Effector CD8-positive, alpha-beta T cell (primary cell): Measurements from ENCODE around the gene WWP2.
A peak's percentile ranks its signal among the peaks of the same experiment; 100 is the strongest.

Experiments used
- DNase-seq: peaks from one replicate; lab custom pipeline; 2025; lab: John Stamatoyannopoulos, UW

WWP2 gene

DNA sequence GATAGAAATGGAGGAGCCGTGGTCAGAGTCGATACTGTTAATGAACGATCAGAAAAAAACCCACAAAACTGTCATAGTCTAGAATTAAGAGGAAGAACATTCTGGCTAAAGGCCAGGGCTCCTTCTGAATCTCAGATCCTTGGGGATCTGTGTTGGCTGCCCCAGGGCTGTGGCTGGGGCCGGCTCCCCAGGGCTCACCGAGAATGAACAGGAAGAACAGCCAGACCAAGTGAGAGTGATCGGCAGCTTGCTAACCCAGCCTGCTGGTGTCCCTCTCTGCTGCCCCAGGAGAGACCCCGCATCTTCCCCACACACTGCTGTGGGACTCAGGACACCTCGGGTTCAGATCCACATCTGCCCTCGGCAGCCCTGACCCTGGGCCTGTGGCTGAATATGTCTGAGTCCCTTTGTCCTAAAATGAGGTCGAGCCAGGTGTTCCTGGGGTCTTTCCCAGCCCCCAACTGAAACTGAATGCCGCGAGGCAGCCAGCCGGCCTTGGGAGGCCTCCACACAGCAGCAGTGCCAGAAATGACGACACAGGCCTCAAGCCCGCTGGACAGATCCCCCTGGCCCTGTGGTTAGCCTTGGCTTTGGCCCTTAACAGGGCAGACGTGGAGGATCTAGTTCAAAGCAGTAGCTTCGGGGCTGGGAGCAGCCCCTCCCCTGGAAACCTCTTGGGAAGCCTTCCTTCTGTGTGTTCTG lies 165.1 kb downstream of the WWP2 start:
- DNase-seq = no peak

DNA sequence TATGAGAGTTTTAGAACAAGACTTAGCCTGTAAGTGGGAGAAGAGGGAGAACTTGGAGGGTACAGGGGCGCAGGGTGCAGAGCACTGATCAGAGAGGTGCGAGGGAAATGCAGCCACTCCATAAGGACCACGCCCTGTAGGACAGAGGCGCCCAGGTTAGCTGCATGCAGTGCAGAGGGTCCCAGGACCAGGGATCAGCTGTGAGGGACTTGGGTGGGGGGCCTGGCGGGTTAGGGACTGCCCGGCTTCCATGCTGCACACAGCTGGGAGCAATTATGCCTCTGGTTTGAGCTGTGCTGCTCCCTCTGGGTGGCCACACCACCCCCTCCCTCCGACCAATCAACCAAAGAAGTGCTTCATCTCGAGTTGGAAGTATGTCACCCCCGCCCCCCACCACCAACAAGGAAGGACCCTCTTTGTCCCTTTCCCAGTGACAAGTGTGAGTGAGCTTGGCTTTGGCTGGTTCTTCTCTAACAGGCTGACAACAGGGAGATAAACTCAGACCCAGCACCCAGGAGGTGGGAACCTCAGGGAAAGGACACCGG lies 166.8 kb downstream of the WWP2 start:
- DNase-seq = no peak

- no peak for DNase-seq
These were observed 167.3 kb downstream of the WWP2 start for GRCh38 chr16:69929480-69929879.

DNA sequence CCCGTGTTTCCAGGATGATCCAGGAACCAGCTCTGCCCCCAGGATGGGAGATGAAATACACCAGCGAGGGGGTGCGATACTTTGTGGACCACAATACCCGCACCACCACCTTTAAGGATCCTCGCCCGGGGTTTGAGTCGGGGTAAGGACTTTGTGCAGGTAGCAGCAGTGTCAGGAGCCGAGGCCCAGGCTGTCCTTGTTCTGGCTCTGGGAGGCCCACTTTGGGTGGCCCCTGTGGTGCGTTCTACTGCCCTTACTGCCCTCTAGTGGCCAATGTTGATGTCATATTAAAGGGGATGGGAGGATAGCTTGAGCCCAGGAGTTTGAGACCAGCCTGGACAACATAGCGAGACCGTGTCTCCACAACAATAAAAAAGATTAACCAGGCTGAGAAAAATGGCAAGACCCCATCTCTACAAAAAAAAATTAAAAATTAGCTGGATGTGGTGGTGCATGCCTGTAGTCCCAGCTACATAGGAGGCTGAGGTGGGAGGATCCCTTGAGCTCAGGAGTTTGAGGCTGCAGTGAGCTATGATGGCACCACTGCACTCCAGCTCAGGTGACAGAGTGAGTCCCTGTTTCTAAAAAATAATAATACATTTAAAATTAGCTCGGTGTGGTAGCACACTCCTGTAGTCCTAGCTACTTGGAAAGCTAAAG lies 168.1 kb downstream of the WWP2 start:
- DNase-seq = peak; percentile 6

- DNase-seq = no peak
These were observed 169.5 kb downstream of the WWP2 start for GRCh38 chr16:69931631-69932030.

DNA sequence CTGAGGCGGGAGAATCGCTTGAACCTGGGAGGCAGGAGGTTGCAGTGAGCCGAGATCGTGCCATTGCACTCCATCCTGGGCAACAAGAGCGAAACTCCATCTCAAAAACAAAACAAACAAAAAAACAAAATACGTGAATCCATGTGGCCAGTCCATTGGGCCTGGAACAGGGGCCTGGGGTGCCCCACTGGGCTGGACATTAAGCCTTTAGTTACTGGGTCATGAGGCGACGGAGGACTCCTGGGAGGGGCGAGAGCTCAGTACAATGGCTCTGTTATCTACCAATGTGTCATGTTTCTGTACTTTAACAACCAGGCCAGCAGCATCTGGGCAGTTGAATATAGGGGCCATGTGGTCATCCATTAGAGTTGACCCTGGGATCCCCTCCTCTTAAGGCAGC lies 170.1 kb downstream of the WWP2 start:
- no peak for DNase-seq

DNA sequence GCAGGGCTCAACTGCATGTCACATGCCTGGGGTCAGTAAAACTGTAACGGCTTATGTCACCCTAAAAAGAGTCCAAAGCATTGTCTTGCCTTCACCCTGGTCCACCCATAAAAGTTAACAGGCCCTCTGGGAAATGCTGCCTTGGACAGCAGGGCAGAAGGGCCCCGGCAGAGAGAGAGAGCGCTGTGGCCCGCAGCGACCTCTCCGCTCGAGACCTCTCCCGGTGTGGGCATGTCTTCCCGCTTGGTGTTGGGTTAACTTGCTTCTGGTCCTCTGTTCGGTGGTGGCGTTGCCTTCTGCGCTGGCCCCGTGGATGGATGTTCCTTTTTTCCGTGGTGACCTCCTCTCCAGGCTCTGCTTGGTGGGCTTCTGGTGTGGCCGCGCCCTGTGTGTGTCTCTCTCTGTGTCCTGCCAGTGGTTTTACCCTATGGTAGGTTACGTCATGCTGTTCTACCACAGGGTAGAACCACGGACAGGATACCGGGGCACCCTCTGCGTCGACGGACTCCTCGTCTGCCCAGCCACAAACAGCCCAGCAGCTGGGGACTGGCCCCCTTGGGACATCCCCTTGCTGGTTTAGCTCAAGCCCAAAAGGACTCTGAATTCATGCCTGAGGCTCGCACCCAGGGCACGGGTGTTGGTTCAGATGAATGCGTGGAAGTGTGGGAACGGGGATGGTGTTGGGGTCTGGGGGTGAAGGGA lies 170.7 kb downstream of the WWP2 start:
- DNase-seq = no peak

- DNase-seq = no peak
These were observed 171.9 kb downstream of the WWP2 start for GRCh38 chr16:69934044-69934443.

DNA sequence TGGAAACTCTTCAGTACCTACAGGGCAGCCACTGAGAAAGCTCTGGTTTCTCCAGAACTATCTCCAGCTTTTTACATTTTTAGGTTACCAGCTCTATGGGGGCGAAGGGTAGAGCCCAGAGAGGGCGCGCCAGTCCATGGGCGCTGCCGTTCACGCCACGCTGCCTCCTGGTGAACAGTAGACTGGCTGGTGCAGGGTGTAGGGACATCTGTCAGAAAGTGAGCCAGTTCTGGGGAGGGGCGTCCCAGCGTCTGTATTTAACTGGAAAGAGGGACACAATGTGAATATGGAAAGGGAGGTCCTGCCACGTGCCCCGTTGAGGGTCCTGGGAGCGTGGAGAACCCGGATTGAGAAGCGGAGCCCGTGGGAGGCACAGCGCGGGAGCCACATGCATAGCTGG lies 172.6 kb downstream of the WWP2 start:
- DNase-seq = no peak

DNA sequence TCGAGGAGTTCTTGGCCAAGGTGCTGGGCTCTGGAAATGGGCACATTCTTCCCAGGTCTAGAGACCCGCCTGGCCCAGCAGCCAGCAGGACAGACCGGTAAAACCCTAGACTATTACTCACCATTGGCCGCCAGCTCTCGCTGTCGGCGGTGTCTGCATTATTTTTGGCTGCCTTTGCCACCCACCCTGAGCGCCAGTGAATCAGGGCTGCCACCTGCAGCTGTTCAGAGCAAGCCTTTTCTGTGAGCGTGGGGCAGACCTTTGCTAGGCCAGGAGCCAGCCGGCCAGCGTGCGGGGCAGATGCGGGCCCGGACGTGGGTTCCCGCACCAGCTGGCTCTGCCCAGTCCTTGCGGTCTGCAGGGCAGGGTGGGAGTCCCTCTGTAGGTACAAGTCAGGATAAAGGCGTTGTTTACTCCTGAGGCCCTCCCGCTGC lies 173.2 kb downstream of the WWP2 start:
- DNase-seq = no peak

DNA sequence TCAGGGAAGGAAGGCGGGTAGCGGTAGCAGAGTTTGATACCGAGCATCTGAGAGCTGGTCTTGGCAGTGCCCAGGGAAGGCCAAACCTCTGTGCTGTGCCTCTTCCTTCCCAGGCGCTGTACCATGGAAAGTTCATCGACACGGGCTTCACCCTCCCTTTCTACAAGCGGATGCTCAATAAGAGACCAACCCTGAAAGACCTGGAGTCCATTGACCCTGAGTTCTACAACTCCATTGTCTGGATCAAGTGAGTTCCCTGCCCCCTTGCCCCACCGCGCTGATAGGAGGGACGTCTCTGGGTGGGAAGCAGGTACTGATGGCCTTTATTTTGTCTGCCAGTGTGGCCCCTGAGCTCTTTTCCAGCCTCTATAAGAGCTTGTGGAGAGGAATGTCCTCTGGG lies 173.6 kb downstream of the WWP2 start:
- no peak for DNase-seq

GRCh38 chr16:69936252-69936651 lies 174.1 kb downstream of the WWP2 start:
- DNase-seq = no peak

DNA sequence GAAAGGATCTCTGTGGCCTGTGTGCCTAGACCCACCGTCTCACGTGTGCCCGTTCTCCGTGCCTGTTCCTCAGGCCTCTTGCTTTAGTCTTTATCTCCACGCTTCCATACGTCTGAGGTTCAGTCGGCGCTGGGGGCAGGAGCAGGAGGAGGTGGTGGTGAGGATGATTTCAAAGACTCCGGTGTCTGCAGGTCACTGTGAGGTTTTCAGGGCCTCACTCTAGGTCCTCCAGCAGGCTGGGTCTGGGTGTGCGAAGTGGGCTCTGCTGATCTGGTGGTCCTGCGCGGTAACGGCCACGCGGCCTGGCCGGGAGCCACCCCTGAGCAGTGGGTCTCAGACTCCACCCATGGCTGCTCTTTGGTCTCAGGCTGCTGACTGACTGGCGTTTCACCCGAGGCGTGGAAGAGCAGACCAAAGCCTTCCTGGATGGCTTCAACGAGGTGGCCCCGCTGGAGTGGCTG lies 174.6 kb downstream of the WWP2 start:
- no peak for DNase-seq

GRCh38 chr16:69937465-69937951 lies 175.4 kb downstream of the WWP2 start:
- no peak for DNase-seq

DNA sequence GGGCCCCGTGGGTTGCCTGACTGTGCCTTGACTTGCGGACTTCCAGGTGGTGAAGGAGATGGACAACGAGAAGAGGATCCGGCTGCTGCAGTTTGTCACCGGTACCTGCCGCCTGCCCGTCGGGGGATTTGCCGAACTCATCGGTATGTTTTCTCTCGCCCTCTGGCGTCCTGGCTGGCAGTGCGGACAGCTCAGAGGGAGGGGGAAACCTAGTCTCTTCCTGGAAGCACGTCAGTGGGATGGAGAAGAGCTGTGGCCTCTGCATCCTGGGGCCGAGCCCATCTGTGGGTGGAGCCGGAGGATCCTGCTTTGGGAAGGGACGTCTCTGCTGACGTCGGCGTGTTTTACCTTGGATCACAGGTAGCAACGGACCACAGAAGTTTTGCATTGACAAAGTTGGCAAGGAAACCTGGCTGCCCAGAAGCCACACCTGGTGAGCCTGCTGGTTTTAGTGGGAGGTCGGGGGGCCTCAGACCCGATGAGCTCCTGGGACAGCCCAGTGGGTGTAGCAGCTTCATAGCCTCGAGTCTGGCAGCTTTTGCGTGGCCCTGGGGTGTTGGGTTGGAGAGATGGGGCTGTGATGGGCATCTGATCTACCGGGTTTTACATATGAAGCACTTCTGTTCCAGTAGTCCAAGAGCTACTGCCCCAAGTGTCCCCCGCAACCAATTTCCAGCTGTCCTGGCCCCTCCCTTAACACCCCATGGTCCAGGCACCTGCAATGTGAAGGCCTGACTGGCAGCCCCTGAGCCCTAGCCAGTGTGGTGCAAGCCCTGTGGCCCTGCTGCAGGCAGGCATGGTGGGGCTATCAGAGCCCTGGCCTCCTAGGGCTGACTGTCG lies 177.1 kb downstream of the WWP2 start:
- DNase-seq = no peak

GRCh38 chr16:69939821-69940585 lies 177.9 kb downstream of the WWP2 start:
- DNase-seq = no peak

DNA sequence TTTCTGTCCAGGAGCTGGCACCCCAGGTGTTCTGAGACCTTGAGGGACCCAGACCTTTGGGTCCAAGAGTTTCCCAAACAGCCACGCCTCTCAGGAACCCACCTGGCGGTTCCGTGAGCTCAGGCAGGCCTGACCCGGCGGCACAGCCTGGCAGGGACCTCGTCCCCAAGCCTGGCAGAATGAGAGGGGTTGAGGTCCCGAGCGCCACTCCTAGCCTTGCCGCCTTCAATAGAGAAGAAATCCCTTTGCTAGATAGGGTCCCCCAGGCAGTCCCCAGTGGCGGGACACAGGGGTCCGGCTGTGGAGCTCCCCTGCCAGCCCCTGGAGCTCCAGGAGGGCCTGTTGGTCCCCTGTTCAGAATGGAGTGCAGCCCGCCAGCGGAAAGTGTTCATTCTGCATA lies 178.5 kb downstream of the WWP2 start:
- no peak for DNase-seq

DNA sequence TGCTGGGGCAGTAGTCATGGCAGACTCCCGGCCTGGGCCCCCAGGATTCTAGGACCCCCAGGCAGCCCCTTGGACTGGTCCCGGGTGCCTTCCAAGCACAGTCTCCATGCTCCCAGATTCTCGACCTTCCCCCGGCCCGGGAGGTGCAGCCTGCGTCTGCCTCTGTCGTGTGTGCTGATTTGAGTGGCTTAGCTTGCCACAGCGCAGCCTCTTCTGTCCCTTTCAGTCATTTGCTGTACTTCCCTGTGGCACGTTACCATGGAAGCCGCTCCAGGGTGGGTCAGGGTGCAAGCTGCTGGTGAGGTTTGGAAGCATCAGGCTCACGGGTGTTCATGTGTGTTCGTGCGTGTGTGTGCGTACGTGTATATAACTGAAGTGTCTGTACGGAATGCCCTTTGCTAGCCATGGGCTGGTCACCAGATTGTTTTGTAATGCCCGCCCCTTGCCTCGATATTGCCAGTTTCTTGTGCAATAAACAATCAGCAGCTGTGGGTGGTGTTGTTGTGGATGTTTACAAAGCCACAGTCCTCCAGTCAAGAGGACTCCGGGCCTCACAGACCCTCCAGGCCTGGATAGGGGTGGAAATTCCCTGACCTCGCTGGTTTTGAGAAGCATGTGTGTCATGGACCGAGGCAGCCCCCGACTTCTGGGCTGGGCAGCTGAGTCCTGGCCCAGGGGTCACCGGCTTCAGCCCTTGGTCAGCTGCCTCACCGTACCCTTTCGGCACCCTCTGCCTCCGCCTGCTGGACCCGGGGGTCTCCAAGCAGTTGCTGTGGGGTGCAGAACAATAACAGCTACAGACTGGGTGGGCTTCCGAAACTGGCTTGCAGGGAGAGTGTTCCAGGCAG lies 179.3 kb downstream of the WWP2 start:
- DNase-seq = no peak

DNA sequence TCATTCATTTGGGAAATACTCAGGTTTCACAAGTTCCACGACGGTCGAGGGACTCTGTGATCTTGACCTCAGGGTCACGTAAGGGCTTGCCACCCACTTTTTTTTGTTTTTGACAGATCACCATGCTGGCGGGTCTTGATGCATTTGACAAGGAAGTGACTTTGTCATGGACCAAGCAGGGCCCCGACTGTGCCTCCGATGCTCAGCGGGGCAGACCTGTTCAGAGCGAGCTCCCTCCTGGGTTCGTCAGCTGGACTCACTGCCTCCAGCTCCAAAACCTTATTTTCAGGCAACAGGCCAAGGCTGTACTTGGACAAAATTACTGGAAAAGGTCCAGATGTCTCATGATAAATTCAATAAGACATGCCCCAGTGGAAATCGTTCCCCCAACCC lies 180.0 kb downstream of the WWP2 start:
- no peak for DNase-seq

- no peak for DNase-seq
These were observed 180.6 kb downstream of the WWP2 start for GRCh38 chr16:69942627-69943170.
